Activated CD4-positive, alpha-beta memory T cell treated with anti-CD3 and anti-CD28 coated beads for 36 hours (primary cell): Measurements from ENCODE around the gene CRX. TPM values are rescaled to one million over a fixed set of nuclear protein-coding genes. Genes with fewer than 3 reads are reported as not detected.
A peak's percentile ranks its signal among the peaks of the same experiment; 100 is the strongest.
"Not testable (repeated sequence)": the region's sequence is repeated elsewhere in the genome, so short reads cannot be mapped to it uniquely, and the experiment has no call there.

ENCODE experiments used
- CTCF ChIA-PET: fragments of 350-600 bp; sonication (Branson Sonifier 250); formaldehyde crosslinking; loops from one replicate; lab custom pipeline; 2021; ENCODE audit warnings: antibody characterized with exemption, inconsistent platforms; lab: Charles Lee
- POLR2A ChIA-PET: fragments of 350-600 bp; sonication (Branson Sonifier 250); formaldehyde crosslinking; loops from one replicate; lab custom pipeline; 2021; ENCODE audit warnings: antibody characterized with exemption; lab: Charles Lee
- DNase-seq: peaks from one replicate; pipeline ENCODE4 v3.0.0-alpha.2; 2020
- H3K27ac Mint-ChIP-seq: one replicate; pipeline ENCODE4 v1.8.0; 2021; ENCODE audit warnings: mixed read lengths
- H3K27me3 Mint-ChIP-seq: one replicate; pipeline ENCODE4 v1.8.0; 2021; ENCODE audit warnings: mixed read lengths
- H3K36me3 Mint-ChIP-seq: one replicate; pipeline ENCODE4 v1.8.0; 2021; ENCODE audit warnings: mixed read lengths
- H3K4me1 Mint-ChIP-seq: one replicate; pipeline ENCODE4 v1.8.0; 2021; ENCODE audit warnings: low read depth, mixed read lengths
- H3K4me3 Mint-ChIP-seq: one replicate; pipeline ENCODE4 v1.8.0; 2021; ENCODE audit warnings: mild to moderate bottlenecking, mixed read lengths
- H3K9me3 Mint-ChIP-seq: one replicate; pipeline ENCODE4 v1.8.0; 2021; ENCODE audit warnings: mixed read lengths
- intact Hi-C: fragments of 100-400 bp; cut with micrococcal nuclease; formaldehyde crosslinking; loops from one replicate; pipeline ENCODE4 v1.15.1; 2023
- total RNA-seq, 2 experiments: library from RNA; stranded (reverse); gene quantifications; one replicate each; pipeline ENCODE4 v1.2.3, GENCODE V29; 2021

CRX gene
- total RNA-seq, 2 experiments from 2014 or later, result not detected

DNA sequence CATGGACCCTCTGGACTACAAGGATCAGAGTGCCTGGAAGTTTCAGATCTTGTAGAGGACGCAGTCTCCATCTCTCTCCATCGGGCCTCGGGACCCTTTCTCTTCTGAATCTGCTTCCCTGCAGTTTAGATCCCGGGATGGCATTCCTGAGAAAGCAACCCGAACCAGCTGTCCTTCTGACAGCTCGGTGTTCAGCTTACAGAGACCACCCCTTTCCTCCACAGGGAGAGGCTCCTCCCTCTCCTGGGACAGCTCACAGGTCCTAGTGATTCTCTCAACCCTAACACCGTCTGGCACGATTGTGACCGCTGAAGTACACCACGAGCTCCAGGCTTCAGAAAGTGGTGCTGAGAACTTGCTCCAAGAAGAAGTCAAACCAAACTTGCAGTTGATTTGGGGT is 18.2 kb downstream of the CRX start:
- no peaks in the 10 kb centered on the region for H3K9me3 Mint-ChIP-seq
- CTCF ChIA-PET, result interaction anchor here (0.9 to 1.6 kb wide), 2 partner anchors 10 to 25 kb away, joined by 4 read pairs; no protein-coding TSS in a partner anchor
- H3K4me3 Mint-ChIP-seq, result no peak overlapping the region

DNA sequence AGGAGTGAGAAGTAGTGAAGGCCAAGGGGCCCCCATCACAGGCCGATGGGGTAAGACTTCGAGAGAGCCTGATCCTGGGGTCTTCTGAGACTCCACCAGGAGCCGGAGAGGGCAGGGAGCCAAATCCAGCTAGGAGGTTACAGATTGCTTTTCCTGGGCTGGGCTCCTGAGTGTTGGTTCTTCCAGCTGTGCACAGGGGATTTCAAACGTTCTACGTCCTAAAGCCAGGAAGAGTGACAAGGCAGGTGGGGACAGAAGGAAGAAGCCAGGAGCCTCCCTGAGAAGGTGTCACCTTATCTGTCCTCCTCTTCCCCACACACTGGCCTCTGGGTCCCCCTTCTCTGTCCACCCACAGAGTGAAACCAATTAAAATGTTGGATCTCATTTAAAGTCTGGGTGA is 21.2 kb downstream of the CRX start:
- peaks cover 16% of the 10 kb centered on the region for H3K27me3 Mint-ChIP-seq
- no peaks in the 10 kb centered on the region for H3K36me3 Mint-ChIP-seq
- no peaks in the 10 kb centered on the region for H3K9me3 Mint-ChIP-seq
- no peak for DNase-seq
- H3K4me3 Mint-ChIP-seq, result no peak overlapping the region
- no peaks in the 10 kb centered on the region for H3K4me1 Mint-ChIP-seq
- ChIA-PET POLR2A (no interaction called here), CTCF (no interaction called here)
- no peak overlapping the region for H3K27ac Mint-ChIP-seq
- intact Hi-C loops, result no loop called here

More for the DNA sequence above, 18.2 kb downstream of the CRX start:
- Mint-ChIP-seq H3K4me1 (no peaks in the 10 kb centered on the region), H3K27me3 (peaks cover 9% of the 10 kb centered on the region), H3K27ac (no peak overlapping the region), H3K36me3 (no peaks in the 10 kb centered on the region)
- POLR2A ChIA-PET, result no interaction called here
- no peak for DNase-seq
- intact Hi-C loops, result no loop called here

GRCh38 chr19:47848425-47848822 is 26.7 kb downstream of the CRX start:
- peaks cover 33% of the 10 kb centered on the region for H3K27me3 Mint-ChIP-seq
- no peak for DNase-seq
- H3K27ac Mint-ChIP-seq, result no peak overlapping the region
- intact Hi-C loops, result no loop called here
- ChIA-PET POLR2A (no interaction called here), CTCF (interaction anchor here (1.0 to 1.7 kb wide), 6 partner anchors 15 to 34 kb away, joined by 3 to 8 read pairs (median 3); no protein-coding TSS in a partner anchor)
- no peak overlapping the region for H3K4me3 Mint-ChIP-seq
- H3K4me1 Mint-ChIP-seq, result peaks cover 6% of the 10 kb centered on the region
- H3K36me3 Mint-ChIP-seq, result no peaks in the 10 kb centered on the region
- no peaks in the 10 kb centered on the region for H3K9me3 Mint-ChIP-seq

GRCh38 chr19:47848823-47849473 is 27.2 kb downstream of the CRX start:
- DNase-seq, result peak; percentile 59
- Mint-ChIP-seq H3K4me3 (peak overlapping the region; percentile 31), H3K27me3 (peaks cover 32% of the 10 kb centered on the region), H3K36me3 (no peaks in the 10 kb centered on the region), H3K4me1 (peaks cover 7% of the 10 kb centered on the region), H3K9me3 (no peaks in the 10 kb centered on the region), H3K27ac (no peak overlapping the region)
- intact Hi-C loops, result no loop called here
- CTCF ChIA-PET, result interaction anchor here (0.8 to 1.7 kb wide), 6 partner anchors 9 to 34 kb away, joined by 3 to 8 read pairs (median 4); no protein-coding TSS in a partner anchor
- POLR2A ChIA-PET, result no interaction called here

DNA sequence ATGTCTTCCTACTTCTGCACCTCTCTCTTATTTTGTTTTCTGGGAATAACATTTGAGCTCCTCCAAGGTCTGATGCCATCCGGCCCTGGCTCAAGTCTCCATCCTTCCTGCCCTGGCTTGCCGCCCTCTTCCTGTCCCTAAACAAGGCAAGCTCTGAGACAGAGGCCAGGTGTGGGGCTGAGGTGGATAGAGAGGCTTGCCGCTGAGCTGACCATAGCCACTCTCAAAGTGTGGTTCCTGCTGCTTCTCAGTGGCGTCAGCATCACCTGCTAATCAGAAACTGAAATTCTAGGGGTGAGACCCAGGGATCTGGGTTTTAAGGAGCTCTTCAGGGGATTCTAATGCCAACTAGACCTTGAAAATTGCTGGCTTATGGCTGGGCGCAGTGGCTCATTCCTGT is 31.3 kb downstream of the CRX start:
- no peak overlapping the region for H3K27ac Mint-ChIP-seq
- no peak overlapping the region for H3K4me3 Mint-ChIP-seq
- intact Hi-C loops, result no loop called here
- peaks cover 10% of the 10 kb centered on the region for H3K4me1 Mint-ChIP-seq
- H3K36me3 Mint-ChIP-seq, result no peaks in the 10 kb centered on the region
- ChIA-PET CTCF (interaction anchor here (1.4 to 1.5 kb wide), 3 partner anchors 10 to 16 kb away, joined by 3 to 5 read pairs (median 4); no protein-coding TSS in a partner anchor), POLR2A (no interaction called here)
- peaks cover 31% of the 10 kb centered on the region for H3K27me3 Mint-ChIP-seq
- no peaks in the 10 kb centered on the region for H3K9me3 Mint-ChIP-seq
- no peak for DNase-seq

DNA sequence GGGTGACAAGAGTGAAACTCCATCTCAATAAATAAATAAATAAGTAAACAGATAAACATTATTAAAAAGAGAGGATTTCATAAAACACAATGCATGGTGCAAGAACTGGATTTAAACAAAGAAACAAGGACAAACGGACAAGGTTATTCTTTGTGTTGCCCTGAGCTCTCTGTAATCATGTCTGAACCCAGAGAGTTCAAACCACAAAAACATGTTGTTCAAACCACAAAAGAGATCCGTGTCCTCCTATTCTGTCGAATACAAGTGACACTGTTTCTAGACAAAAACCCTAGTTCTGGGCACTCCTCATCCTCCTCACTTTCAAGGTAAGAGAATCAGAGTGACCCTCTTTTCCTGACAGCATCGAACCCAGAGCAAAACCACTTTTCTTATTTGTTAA is 32.7 kb downstream of the CRX start:
- H3K27me3 Mint-ChIP-seq, result peaks cover 22% of the 10 kb centered on the region
- H3K4me1 Mint-ChIP-seq, result peaks cover 8% of the 10 kb centered on the region
- H3K9me3 Mint-ChIP-seq, result no peaks in the 10 kb centered on the region
- ChIA-PET CTCF (interaction anchor here (0.8 to 1.4 kb wide), 2 partner anchors 9 kb away, joined by 3 read pairs; no protein-coding TSS in a partner anchor), POLR2A (no interaction called here)
- H3K27ac Mint-ChIP-seq, result no peak overlapping the region
- no peaks in the 10 kb centered on the region for H3K36me3 Mint-ChIP-seq
- no peak overlapping the region for H3K4me3 Mint-ChIP-seq
- DNase-seq, result no peak
- intact Hi-C loops, result no loop called here

DNA sequence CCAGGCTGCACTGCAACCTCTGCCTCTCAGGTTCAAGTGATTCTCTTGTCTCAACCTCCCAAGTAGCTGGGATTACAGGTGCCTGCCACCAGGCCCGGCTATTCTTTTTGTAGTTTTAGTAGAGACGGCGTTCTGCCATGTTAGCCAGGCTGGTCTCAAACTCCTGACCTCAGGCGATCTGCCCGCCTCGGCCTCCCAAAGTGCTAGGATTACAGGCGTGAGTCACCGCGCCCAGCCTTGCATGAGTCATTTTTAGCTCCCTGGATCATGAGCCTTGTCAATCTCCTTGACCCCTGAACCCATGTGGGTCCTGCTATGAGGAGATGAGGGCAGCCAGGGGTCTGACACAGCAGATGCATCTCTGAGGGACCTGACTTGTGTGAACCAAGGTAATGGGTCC is 36.5 kb downstream of the CRX start:
- intact Hi-C loops, result not testable (repeated sequence)

GRCh38 chr19:47858646-47859285 is 37.0 kb downstream of the CRX start, which contains the start of gene TPRX2:
Gene TPRX2 (plus strand): TSS chr19:47859235. CDS start chr19:47859247, 12 bp downstream.
- H3K27ac Mint-ChIP-seq, H3K4me1 Mint-ChIP-seq, CTCF ChIA-PET, intact Hi-C loops, DNase-seq, POLR2A ChIA-PET, H3K4me3 Mint-ChIP-seq, H3K9me3 Mint-ChIP-seq, H3K36me3 Mint-ChIP-seq: not testable (repeated sequence)
- peaks cover 14% of the 10 kb centered on the region for H3K27me3 Mint-ChIP-seq

More for the DNA sequence above, 36.5 kb downstream of the CRX start:
- H3K4me1 Mint-ChIP-seq, POLR2A ChIA-PET, DNase-seq, H3K4me3 Mint-ChIP-seq, H3K27ac Mint-ChIP-seq, H3K9me3 Mint-ChIP-seq, H3K36me3 Mint-ChIP-seq: not testable (repeated sequence)
- H3K27me3 Mint-ChIP-seq, result peaks cover 14% of the 10 kb centered on the region
- CTCF ChIA-PET, result interaction anchor here (0.9 kb wide), 1 partner anchor 11 kb away, joined by 3 read pairs; no protein-coding TSS in a partner anchor

DNA sequence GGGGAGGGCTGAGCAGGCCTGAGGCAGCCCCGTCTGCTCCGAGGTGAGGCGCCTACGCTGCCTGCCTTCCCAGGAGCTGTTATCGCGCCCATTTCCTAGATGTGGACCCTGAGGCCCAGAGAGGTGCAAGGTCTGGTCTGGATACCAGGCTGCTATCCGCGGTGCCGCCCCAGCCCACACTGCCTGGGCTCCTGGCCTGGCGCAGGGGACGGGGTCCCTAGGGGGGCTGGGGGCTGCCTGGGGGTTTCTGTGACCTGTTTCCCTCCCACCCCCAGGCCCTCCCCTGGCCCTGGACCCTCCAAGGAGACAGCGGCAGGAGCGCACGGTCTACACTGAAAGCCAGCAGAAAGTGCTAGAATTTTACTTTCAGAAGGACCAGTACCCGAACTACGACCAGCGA is 38.1 kb downstream of the CRX start:
- intact Hi-C loops, result loop anchor here (5.0 kb wide), 1 partner anchor 48 kb away; no protein-coding TSS in a partner anchor
- H3K27me3 Mint-ChIP-seq, result peaks cover 14% of the 10 kb centered on the region
- CTCF ChIA-PET, H3K36me3 Mint-ChIP-seq, H3K4me3 Mint-ChIP-seq, POLR2A ChIA-PET, H3K4me1 Mint-ChIP-seq, H3K27ac Mint-ChIP-seq, H3K9me3 Mint-ChIP-seq, DNase-seq: not testable (repeated sequence)

- Mint-ChIP-seq H3K36me3 (no peaks in the 10 kb centered on the region), H3K4me1 (no peaks in the 10 kb centered on the region), H3K27ac (no peak overlapping the region), H3K9me3 (peaks cover 3% of the 10 kb centered on the region), H3K4me3 (no peak overlapping the region), H3K27me3 (peaks cover 14% of the 10 kb centered on the region)
- no peak for DNase-seq
- CTCF ChIA-PET, result no interaction called here
- intact Hi-C loops, result loop anchor here (5.0 kb wide), 1 partner anchor 48 kb away; no protein-coding TSS in a partner anchor
- POLR2A ChIA-PET, result no interaction called here
These were observed 39.0 kb downstream of the CRX start for GRCh38 chr19:47860602-47861297.

GRCh38 chr19:47861630-47862029 is 39.9 kb downstream of the CRX start:
- Mint-ChIP-seq H3K9me3 (peaks cover 3% of the 10 kb centered on the region), H3K4me1 (no peaks in the 10 kb centered on the region), H3K36me3 (no peaks in the 10 kb centered on the region), H3K27me3 (peaks cover 14% of the 10 kb centered on the region), H3K4me3 (no peak overlapping the region), H3K27ac (no peak overlapping the region)
- ChIA-PET POLR2A (no interaction called here), CTCF (interaction anchor here (2.3 kb wide), 1 partner anchor 94 kb away, joined by 6 read pairs; no protein-coding TSS in a partner anchor)
- intact Hi-C loops, result loop anchor here (5.0 kb wide), 1 partner anchor 49 kb away; no protein-coding TSS in a partner anchor
- DNase-seq, result no peak
